GM12878 (cell line): ENCODE results near the gene MDGA2.

Experiments
- BHLHE40 ChIP-seq, 2 experiments: fragments of 450-650 bp in 1 of 2; IDR thresholded peaks; 2 replicates each; pipeline ENCODE4 v1.6.1; 2011 to 2017; ENCODE audit warnings: low read depth in 2 of 2, borderline replicate concordance in 1 of 2, improper control_type of control experiment in 1 of 2, low read length in 1 of 2, mild to moderate bottlenecking in 1 of 2
- GABPA ChIP-seq: IDR thresholded peaks from 2 replicates; pipeline ENCODE4 v1.6.1; 2014; ENCODE audit warnings: antibody characterized with exemption, low read depth, mild to moderate bottlenecking, inconsistent platforms
- SUZ12 ChIP-seq: fragments of 200-600 bp; sonication (generic); IDR thresholded peaks from one replicate; pipeline ENCODE4 v1.6.1; 2018; ENCODE audit warnings: antibody characterized with exemption, mild to moderate bottlenecking; ENCODE audit not compliant: unreplicated experiment
- TARDBP ChIP-seq: IDR thresholded peaks from 2 replicates; pipeline ENCODE4 v1.6.1; 2016; ENCODE audit warnings: borderline replicate concordance
- TF ChIP-seq, protein P1 (sequence below): fragments of 450-650 bp; IDR thresholded peaks from 2 replicates; pipeline ENCODE4 v1.6.1; 2018; ENCODE audit warnings: mild to moderate bottlenecking, low read depth, moderate library complexity; ENCODE audit not compliant: partially characterized antibody
- TF ChIP-seq, protein P2 (sequence below), 3 experiments: IDR thresholded peaks in 2 of 3; conservative IDR thresholded peaks in 1 of 3; 2 replicates each; pipeline ENCODE4 v1.5.1; 2011; ENCODE audit warnings: low read depth in 3 of 3, low read length in 3 of 3, mild to moderate bottlenecking in 3 of 3, control low read depth in 2 of 3, moderate library complexity in 2 of 3, inconsistent platforms in 1 of 3, mixed read lengths in 1 of 3; ENCODE audit not compliant: control insufficient read depth in 2 of 3, insufficient read depth in 1 of 3; ENCODE audit errors: extremely low read depth in 1 of 3
- TF ChIP-seq, protein P3 (sequence below): fragments of 450-650 bp; IDR thresholded peaks from 2 replicates; pipeline ENCODE4 v1.6.1; 2018; ENCODE audit warnings: borderline replicate concordance, mild to moderate bottlenecking; ENCODE audit not compliant: partially characterized antibody

DNA sequence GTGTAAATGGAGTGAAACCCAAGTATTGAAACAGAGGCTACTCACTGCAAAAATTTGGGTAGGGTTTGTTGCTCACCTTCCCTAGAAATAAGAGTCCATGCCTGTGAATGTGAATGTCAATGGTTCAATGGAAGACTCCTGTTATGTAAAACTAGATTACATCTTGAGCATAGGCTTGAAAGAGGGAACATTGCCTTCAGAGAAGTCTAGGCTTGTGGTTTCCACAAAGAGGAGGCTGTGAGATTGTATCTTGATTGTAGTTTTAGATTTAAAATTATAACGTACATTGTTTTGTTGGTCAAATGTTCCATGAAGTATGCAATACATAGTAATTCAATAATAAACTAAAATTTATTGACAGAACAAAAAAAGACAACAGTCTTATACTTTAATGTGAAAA, 610.1 kb downstream of the MDGA2 start:
- TF ChIP-seq, protein P1, sequence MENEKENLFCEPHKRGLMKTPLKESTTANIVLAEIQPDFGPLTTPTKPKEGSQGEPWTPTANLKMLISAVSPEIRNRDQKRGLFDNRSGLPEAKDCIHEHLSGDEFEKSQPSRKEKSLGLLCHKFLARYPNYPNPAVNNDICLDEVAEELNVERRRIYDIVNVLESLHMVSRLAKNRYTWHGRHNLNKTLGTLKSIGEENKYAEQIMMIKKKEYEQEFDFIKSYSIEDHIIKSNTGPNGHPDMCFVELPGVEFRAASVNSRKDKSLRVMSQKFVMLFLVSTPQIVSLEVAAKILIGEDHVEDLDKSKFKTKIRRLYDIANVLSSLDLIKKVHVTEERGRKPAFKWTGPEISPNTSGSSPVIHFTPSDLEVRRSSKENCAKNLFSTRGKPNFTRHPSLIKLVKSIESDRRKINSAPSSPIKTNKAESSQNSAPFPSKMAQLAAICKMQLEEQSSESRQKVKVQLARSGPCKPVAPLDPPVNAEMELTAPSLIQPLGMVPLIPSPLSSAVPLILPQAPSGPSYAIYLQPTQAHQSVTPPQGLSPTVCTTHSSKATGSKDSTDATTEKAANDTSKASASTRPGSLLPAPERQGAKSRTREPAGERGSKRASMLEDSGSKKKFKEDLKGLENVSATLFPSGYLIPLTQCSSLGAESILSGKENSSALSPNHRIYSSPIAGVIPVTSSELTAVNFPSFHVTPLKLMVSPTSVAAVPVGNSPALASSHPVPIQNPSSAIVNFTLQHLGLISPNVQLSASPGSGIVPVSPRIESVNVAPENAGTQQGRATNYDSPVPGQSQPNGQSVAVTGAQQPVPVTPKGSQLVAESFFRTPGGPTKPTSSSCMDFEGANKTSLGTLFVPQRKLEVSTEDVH = no peak
- TF ChIP-seq BHLHE40 (IDR thresholded peaks at IDR 0.05; ENCODE audit: borderline replicate concordance in 1 of 2, low read depth in 2 of 2, low read length in 1 of 2) (no peak), SUZ12 (no peak), GABPA (no peak), TARDBP (no peak)
- TF ChIP-seq, protein P2, sequence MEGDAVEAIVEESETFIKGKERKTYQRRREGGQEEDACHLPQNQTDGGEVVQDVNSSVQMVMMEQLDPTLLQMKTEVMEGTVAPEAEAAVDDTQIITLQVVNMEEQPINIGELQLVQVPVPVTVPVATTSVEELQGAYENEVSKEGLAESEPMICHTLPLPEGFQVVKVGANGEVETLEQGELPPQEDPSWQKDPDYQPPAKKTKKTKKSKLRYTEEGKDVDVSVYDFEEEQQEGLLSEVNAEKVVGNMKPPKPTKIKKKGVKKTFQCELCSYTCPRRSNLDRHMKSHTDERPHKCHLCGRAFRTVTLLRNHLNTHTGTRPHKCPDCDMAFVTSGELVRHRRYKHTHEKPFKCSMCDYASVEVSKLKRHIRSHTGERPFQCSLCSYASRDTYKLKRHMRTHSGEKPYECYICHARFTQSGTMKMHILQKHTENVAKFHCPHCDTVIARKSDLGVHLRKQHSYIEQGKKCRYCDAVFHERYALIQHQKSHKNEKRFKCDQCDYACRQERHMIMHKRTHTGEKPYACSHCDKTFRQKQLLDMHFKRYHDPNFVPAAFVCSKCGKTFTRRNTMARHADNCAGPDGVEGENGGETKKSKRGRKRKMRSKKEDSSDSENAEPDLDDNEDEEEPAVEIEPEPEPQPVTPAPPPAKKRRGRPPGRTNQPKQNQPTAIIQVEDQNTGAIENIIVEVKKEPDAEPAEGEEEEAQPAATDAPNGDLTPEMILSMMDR (IDR thresholded peaks at IDR 0.05 in 2 of 3, conservative IDR thresholded peaks at IDR 0.05 in 1 of 3; ENCODE audit: control insufficient read depth in 2 of 3, extremely low read depth in 1 of 3, insufficient read depth in 1 of 3, low read depth in 3 of 3, low read length in 3 of 3) = no peak
- TF ChIP-seq, protein P3, sequence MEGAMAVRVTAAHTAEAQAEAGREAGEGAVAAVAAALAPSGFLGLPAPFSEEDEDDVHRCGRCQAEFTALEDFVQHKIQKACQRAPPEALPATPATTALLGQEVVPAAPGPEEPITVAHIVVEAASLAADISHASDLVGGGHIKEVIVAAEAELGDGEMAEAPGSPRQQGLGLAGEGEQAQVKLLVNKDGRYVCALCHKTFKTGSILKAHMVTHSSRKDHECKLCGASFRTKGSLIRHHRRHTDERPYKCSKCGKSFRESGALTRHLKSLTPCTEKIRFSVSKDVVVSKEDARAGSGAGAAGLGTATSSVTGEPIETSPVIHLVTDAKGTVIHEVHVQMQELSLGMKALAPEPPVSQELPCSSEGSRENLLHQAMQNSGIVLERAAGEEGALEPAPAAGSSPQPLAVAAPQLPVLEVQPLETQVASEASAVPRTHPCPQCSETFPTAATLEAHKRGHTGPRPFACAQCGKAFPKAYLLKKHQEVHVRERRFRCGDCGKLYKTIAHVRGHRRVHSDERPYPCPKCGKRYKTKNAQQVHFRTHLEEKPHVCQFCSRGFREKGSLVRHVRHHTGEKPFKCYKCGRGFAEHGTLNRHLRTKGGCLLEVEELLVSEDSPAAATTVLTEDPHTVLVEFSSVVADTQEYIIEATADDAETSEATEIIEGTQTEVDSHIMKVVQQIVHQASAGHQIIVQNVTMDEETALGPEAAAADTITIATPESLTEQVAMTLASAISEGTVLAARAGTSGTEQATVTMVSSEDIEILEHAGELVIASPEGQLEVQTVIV = no peak
